ENCODE data around the gene ZC2HC1C. TPM values are rescaled to one million over a fixed set of nuclear protein-coding genes. Genes with fewer than 3 reads are reported as not detected.

The ZC2HC1C gene
- total and polyA plus RNA-seq, 2 experiments from 2014 or later, result 0.90 to 2.8 TPM

DNA sequence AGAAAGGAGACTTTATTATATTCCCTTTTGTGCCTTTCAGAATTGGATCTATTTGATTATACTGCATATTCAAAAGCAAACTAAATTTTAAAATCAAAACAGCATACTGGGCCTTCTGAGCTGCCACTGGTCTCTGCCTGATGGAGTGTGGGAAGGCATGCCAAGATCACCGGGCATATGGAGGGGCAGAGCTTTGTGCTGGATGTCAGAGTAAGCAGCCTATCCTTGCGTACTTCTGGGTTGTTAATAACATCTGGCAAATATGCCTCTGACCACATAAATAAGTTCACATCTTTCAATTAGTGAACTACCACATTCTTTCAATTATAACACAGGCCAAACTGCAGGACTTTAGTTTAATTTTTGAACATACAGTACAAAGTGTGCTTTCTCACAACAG, 36.5 kb upstream of the ZC2HC1C start:
- Mint-ChIP-seq H3K27me3 (ENCODE audit: insufficient read depth, low read depth, poor library complexity) (no peaks in the 10 kb centered on the region), H3K4me1 (no peaks in the 10 kb centered on the region), H3K4me3 (no peak overlapping the region), H3K9me3 (no peaks in the 10 kb centered on the region), H3K36me3 (ENCODE audit: low read depth) (peaks cover 5% of the 10 kb centered on the region; the same call in 2 of the 3 replicates), H3K27ac (no peak overlapping the region)
- ATAC-seq, result no peak
- Histone ChIP-seq H3K4me3 (no peak overlapping the region), H3F3A (replicated peaks; ENCODE audit: low read depth) (no peaks in the 10 kb centered on the region), H4K20me1 (replicated peaks; ENCODE audit: insufficient read depth) (no peaks in the 10 kb centered on the region; the same call in 1 of the 2 replicates), H3K36me3 (ENCODE audit: insufficient read depth) (peaks cover 6% of the 10 kb centered on the region; the same call in 1 of the 2 replicates), H3K27ac (ENCODE audit: low read depth) (no peak overlapping the region), H2AFZ (no peak overlapping the region), H3K27me3 (ENCODE audit: insufficient read depth) (no peaks in the 10 kb centered on the region), H3K9me2 (ENCODE audit: insufficient read depth) (no peaks in the 10 kb centered on the region), H3K4me1 (ENCODE audit: insufficient read depth) (no peaks in the 10 kb centered on the region), H3K4me2 (no peak overlapping the region), H3K79me2 (replicated peaks; ENCODE audit: insufficient read depth) (no peaks in the 10 kb centered on the region)
- no peak for DNase-seq (ENCODE audit: low spot score)
- TF ChIP-seq ZNF331 (CRISPR knock-in tag; IDR thresholded peaks at IDR 0.05; ENCODE audit: low read depth) (no peak), CTCF (conservative IDR thresholded peaks at IDR 0.05; ENCODE audit: low read depth in 2 of 2) (no peak), REST (IDR thresholded peaks at IDR 0.05; ENCODE audit: unreplicated experiment) (no peak), POLR2AphosphoS5 (IDR thresholded peaks at IDR 0.05; ENCODE audit: low read depth) (no peak), NANOG (IDR thresholded peaks at IDR 0.05; ENCODE audit: borderline replicate concordance) (no peak), ZNF114 (CRISPR knock-in tag; IDR thresholded peaks at IDR 0.05) (no peak), ZNF462 (CRISPR knock-in tag; IDR thresholded peaks at IDR 0.05) (no peak), CREB1 (CRISPR knock-in tag; IDR thresholded peaks at IDR 0.05; ENCODE audit: low read depth) (no peak), ETS1 (IDR thresholded peaks at IDR 0.05) (no peak), JUNB (IDR thresholded peaks at IDR 0.05; ENCODE audit: unreplicated experiment) (no peak), EZH2 (IDR thresholded peaks at IDR 0.05; ENCODE audit: low read depth, unreplicated experiment) (no peak), EZH2phosphoT487 (IDR thresholded peaks at IDR 0.05; ENCODE audit: unreplicated experiment) (no peak)
